Suprapubic skin (tissue), 4 donors: ENCODE measurements around the gene PRR20D. TPM values are rescaled to one million over a fixed set of nuclear protein-coding genes. Genes with fewer than 3 reads are reported as not detected.
"Not testable (repeated sequence)": the region's sequence is repeated elsewhere in the genome, so short reads cannot be mapped to it uniquely, and the experiment has no call there.

Experiments used
- DNase-seq, 2 donors: peaks; one replicate each; pipeline ENCODE4 v3.0.0-alpha.2; 2019; ENCODE audit warnings: low spot score in 2 of 2
- H3K27ac ChIP-seq: fragments of 200-600 bp; sonication (generic); one replicate; pipeline ENCODE4 v1.5.1; 2019
- H3K27me3 ChIP-seq: fragments of 200-600 bp; sonication (generic); one replicate; pipeline ENCODE4 v1.5.1; 2019
- H3K36me3 ChIP-seq: fragments of 200-600 bp; sonication (generic); one replicate; pipeline ENCODE4 v1.5.1; 2019
- H3K4me1 ChIP-seq: fragments of 200-600 bp; sonication (generic); one replicate; pipeline ENCODE4 v1.5.1; 2019
- H3K4me3 ChIP-seq: fragments of 200-600 bp; sonication (generic); one replicate; pipeline ENCODE4 v1.5.1; 2019; ENCODE audit warnings: mild to moderate bottlenecking
- H3K9me3 ChIP-seq: fragments of 200-600 bp; sonication (generic); one replicate; pipeline ENCODE4 v1.5.1; 2019
- EP300 ChIP-seq: sonication (generic); formaldehyde crosslinking; IDR thresholded peaks from one replicate; pipeline ENCODE4 v1.6.1; 2017; ENCODE audit warnings: antibody characterized with exemption
- POLR2A ChIP-seq, 2 donors: fragments of 450-650 bp; IDR thresholded peaks; one replicate each; pipeline ENCODE4 v1.6.1; 2017; ENCODE audit warnings: antibody characterized with exemption in 2 of 2, mild to moderate bottlenecking in 2 of 2, moderate library complexity in 2 of 2
- POLR2AphosphoS5 ChIP-seq, 3 donors: sonication (generic); formaldehyde crosslinking; IDR thresholded peaks; one replicate each; pipeline ENCODE4 v1.6.1; 2017; ENCODE audit warnings: antibody characterized with exemption in 3 of 3
- WGBS: methylation state at CpG from one replicate; pipeline ENCODE4 v1.1.5; 2018; 5-methylcytosine and 5-hydroxymethylcytosine counted together
- total RNA-seq, 4 donors: library from RNA; depleted of rRNA; stranded (reverse); fragments of >200 nt; gene quantifications; one replicate each; pipeline ENCODE4 v1.1.0, GENCODE V29; 2016
- TF ChIP-seq, protein P1 (sequence below), 2 donors: fragments of 200-600 bp in 1 of 2; fragments of 450-650 bp in 1 of 2; sonication (generic) in 1 of 2; IDR thresholded peaks; one replicate each; pipeline ENCODE4 v1.5.1; 2016 to 2019; ENCODE audit warnings: antibody characterized with exemption in 2 of 2, mild to moderate bottlenecking in 1 of 2, moderate library complexity in 1 of 2

The PRR20D gene
- total RNA-seq, 4 donors from 2014 or later = not detected

GRCh38 chr13:57138988-57139387 lies 21.4 kb upstream of the PRR20D start:
- Histone ChIP-seq H3K9me3 (peaks cover 6% of the 10 kb centered on the region), H3K4me1 (no peaks in the 10 kb centered on the region), H3K4me3 (no peak overlapping the region), H3K36me3 (no peaks in the 10 kb centered on the region), H3K27me3 (no peaks in the 10 kb centered on the region), H3K27ac (no peak overlapping the region)
- 90% methylated on average over 5 of the region's 5 CpGs for WGBS
- DNase-seq = peak in 1 of 2 donors; percentile 50
- TF ChIP-seq POLR2A (IDR thresholded peaks at IDR 0.05) (no peak), EP300 (no peak), POLR2AphosphoS5 (IDR thresholded peaks at IDR 0.05) (no peak)
- TF ChIP-seq, protein P1, sequence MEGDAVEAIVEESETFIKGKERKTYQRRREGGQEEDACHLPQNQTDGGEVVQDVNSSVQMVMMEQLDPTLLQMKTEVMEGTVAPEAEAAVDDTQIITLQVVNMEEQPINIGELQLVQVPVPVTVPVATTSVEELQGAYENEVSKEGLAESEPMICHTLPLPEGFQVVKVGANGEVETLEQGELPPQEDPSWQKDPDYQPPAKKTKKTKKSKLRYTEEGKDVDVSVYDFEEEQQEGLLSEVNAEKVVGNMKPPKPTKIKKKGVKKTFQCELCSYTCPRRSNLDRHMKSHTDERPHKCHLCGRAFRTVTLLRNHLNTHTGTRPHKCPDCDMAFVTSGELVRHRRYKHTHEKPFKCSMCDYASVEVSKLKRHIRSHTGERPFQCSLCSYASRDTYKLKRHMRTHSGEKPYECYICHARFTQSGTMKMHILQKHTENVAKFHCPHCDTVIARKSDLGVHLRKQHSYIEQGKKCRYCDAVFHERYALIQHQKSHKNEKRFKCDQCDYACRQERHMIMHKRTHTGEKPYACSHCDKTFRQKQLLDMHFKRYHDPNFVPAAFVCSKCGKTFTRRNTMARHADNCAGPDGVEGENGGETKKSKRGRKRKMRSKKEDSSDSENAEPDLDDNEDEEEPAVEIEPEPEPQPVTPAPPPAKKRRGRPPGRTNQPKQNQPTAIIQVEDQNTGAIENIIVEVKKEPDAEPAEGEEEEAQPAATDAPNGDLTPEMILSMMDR (IDR thresholded peaks at IDR 0.05) = no peak

DNA sequence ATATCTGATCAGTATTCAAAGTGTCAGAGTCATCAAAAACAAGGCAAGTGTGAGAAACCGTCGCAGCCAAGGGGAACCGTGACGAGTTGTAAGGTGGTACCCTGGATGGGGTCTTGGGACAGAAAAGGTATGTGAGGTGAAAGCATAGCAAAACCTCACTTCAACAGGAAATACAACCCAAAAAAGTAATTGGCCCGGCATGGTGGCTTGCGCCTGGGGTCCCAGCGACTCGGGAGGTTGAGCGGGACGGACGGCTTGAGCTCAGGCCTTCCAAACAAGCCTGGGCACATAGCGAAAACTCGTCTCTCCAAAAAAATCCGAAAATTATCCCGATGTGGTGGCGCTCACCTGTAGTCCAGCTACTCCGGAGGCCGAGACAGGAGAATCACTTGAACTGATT lies 20.7 kb upstream of the PRR20D start:
- not testable (repeated sequence) for H3K4me3 ChIP-seq, H3K27ac ChIP-seq, DNase-seq, H3K4me1 ChIP-seq, H3K36me3 ChIP-seq, H3K9me3 ChIP-seq, H3K27me3 ChIP-seq
- 97% methylated on average over 9 of the region's 18 CpGs for WGBS

GRCh38 chr13:57140235-57140968 lies 20.0 kb upstream of the PRR20D start, which contains the start of gene PRR20A:
TSS of gene PRR20A (plus strand) at chr13:57140918. CDS start at chr13:57141305, 387 bp downstream.
- not testable (repeated sequence) for H3K9me3 ChIP-seq, H3K4me3 ChIP-seq, H3K27me3 ChIP-seq, DNase-seq, H3K27ac ChIP-seq, H3K4me1 ChIP-seq, H3K36me3 ChIP-seq
- 88% methylated on average over 15 of the region's 34 CpGs for WGBS

GRCh38 chr13:57147188-57147587 lies 13.2 kb upstream of the PRR20D start, which contains the start of gene PRR20B:
TSS of gene PRR20B (plus strand) at chr13:57147488. CDS start at chr13:57147875, 387 bp downstream.
- no CpG with 5 or more reads among the region's 22 CpGs for WGBS
- H3K27ac ChIP-seq, DNase-seq, H3K27me3 ChIP-seq, H3K36me3 ChIP-seq, H3K9me3 ChIP-seq, H3K4me3 ChIP-seq, H3K4me1 ChIP-seq: not testable (repeated sequence)

DNA sequence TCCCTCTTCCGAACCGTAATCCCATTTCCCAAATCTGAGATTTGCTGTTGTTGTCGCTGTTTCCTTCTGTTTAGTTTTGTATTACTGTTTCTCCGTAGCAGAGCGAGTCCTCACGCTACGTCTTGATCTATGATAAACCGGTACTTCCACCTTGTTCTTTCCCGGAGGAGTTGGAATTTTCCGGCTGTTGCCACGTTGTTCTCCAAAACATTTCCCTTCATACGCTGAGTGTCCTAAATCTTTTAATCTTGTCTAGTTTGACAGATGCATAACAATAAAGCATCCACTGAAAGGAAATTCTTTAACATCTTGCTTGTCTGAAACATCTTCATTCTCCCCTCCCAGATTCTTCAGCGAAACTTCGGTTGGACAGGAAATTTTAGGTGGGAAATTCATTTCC lies 12.3 kb upstream of the PRR20D start:
- not testable (repeated sequence) for H3K9me3 ChIP-seq, H3K4me1 ChIP-seq, H3K27me3 ChIP-seq, H3K36me3 ChIP-seq, H3K27ac ChIP-seq, H3K4me3 ChIP-seq, DNase-seq
- WGBS = 93% methylated on average over 10 of the region's 14 CpGs

DNA sequence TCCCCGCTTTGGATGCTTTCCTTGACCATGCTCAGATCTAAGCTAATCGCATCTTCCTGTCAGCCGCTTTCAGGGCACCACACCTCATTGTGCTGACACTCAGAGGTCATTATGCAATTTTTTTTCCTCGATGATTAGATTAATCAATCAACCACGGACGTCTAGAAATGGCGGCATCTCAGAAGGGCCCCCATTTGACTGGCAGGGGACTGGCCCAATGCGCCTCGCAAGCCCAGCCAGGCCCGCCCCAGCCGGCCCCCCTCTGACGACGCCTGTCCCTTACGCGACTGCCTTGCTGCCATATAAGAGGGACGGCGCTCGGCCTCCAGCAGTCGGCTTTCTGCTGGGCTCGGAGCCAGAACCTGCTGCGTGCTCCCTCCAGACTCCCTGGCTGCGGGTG lies 6.7 kb upstream of the PRR20D start, which contains the start of gene PRR20C:
Gene PRR20C (plus strand): TSS at position 301 of the 400 bp plus-strand sequence. CDS start 387 bp downstream, outside the sequence.
- WGBS = no CpG with 5 or more reads among the region's 22 CpGs
- H3K4me1 ChIP-seq, H3K27ac ChIP-seq, DNase-seq, H3K36me3 ChIP-seq, H3K27me3 ChIP-seq, H3K9me3 ChIP-seq, H3K4me3 ChIP-seq: not testable (repeated sequence)

GRCh38 chr13:57166897-57167296 lies 6.5 kb downstream of the PRR20D start, which contains the start of gene PRR20E:
TSS of gene PRR20E (plus strand) at chr13:57167197. CDS start at chr13:57167584, 387 bp downstream.
- not testable (repeated sequence) for H3K4me3 ChIP-seq, DNase-seq, H3K9me3 ChIP-seq, H3K36me3 ChIP-seq, H3K27ac ChIP-seq, H3K4me1 ChIP-seq, H3K27me3 ChIP-seq
- no CpG with 5 or more reads among the region's 22 CpGs for WGBS

GRCh38 chr13:57191667-57192066 lies 31.2 kb downstream of the PRR20D start:
- H3K9me3 ChIP-seq = no peaks in the 10 kb centered on the region
- no peaks in the 10 kb centered on the region for H3K4me1 ChIP-seq
- no peak overlapping the region for H3K4me3 ChIP-seq
- no peak for TF ChIP-seq POLR2A (IDR thresholded peaks at IDR 0.05)
- no peak for TF ChIP-seq EP300
- TF ChIP-seq POLR2AphosphoS5 (IDR thresholded peaks at IDR 0.05) = no peak
- TF ChIP-seq, protein P1 (IDR thresholded peaks at IDR 0.05) = no peak
- WGBS = 83% methylated on average over 1 of the region's 1 CpG
- no peaks in the 10 kb centered on the region for H3K36me3 ChIP-seq
- H3K27me3 ChIP-seq = no peaks in the 10 kb centered on the region
- no peak overlapping the region for H3K27ac ChIP-seq
- DNase-seq = no peak
